NCI-H526 treated with DMSO at 0.1 percent for 48 hours (cell line): Measurements from ENCODE around the gene MAGOHB.
"Not testable (repeated sequence)": the region's sequence is repeated elsewhere in the genome, so short reads cannot be mapped to it uniquely, and the experiment has no call there.

Source experiments
- DNase-seq: peaks from one replicate; lab custom pipeline; 2025; lab: John Stamatoyannopoulos, UW

MAGOHB gene

GRCh38 chr12:10612110-10612509 is 1.3 kb downstream of the MAGOHB start:
- no peak for DNase-seq

DNA sequence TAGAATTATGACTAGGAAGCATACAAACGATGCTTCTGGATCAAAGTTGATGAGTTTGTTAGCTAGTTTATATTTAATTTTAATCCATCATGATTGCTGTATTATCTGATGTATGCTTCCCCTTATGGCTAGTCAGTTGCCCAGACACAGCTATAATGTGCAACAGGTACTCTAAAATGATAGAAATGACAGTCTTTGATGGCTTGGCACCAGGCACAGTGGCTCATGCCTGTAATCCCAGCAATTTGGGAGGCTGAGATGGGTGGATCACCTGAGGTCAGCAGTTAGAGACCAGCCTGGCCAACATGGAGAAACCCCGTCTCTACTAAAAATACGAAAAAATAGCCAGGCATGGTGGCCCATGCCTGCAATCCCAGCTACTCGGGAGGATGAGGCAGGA is 2.2 kb downstream of the MAGOHB start:
- not testable (repeated sequence) for DNase-seq

- no peak for DNase-seq
These were observed 3.2 kb downstream of the MAGOHB start for GRCh38 chr12:10610188-10610587.

GRCh38 chr12:10607885-10608458 is 5.4 kb downstream of the MAGOHB start:
- no peak for DNase-seq

DNA sequence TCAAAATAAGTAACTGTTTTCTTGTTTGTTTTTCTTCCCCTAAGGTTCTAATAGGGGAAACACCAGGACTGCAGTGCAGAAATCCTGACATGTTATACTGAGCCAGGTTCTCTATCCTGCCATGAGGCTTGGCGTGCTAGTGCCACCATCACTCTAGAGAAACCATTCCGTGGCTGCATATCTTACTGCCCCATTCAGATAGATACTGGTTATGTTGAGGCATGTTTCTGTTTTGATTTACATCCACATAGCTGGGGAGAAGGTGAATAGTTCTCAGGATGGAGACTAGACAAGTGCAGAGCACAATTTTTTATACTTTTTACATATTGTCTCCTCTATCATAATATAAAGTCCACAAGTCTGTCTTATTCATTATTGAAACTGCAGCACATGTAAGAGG is 11.5 kb downstream of the MAGOHB start:
- DNase-seq: no peak

- DNase-seq: no peak
These were observed 12.4 kb downstream of the MAGOHB start for GRCh38 chr12:10600988-10601387.

DNA sequence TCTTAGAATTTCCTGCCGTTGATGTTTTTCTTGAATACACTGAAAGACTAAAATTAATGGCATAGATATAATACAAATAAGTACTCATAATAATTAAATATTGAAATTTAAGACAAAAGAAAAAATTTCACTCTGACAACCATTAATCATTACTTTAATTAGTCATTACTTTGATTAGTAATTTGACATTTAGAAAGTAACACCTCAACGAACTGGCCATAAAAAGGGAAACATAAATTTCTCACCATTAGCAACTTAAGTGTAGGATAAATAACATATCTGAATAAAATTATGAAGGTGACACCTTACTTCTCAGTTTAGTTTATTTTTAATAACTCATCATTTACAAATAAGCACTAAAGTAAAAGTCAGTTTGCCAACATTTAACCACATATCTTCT is 17.5 kb downstream of the MAGOHB start:
- no peak for DNase-seq

DNA sequence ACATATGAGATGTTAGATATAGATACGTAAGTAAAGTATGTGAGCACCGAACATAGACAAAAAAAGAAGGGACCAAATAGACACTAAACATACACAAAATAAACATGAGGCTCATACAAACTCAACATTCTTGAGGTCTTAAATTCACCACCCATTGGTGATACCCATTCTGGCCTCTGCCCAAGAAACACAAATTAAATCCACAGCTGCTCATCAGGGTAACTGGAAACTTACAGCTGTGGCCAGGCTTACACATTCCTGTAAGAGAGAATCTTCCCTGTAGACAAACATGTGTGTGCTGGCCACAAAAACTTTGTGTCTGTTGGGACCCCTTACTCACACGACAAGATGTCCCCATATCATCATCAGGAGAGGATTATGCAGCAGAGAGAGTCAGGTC is 22.4 kb downstream of the MAGOHB start:
- DNase-seq: no peak

GRCh38 chr12:10584415-10584814 is 29.0 kb downstream of the MAGOHB start:
- no peak for DNase-seq

DNA sequence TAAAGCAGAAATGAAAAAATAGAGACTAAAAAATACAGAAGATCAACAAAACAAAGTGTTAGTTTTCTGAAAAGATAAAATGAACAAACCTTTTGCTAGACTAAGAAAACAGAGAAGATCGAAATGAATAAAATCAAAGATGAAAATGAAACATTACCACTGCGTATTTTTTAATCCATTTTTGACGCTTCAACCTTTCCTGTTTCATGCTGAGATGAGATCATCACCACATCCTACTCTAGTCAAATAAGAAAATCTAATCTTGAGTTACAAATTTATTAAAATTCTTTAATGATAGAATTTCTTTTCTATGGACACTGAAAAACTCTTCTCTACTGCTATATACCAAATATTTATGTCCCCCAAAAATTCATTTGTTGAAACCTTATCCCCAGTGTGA is 30.7 kb downstream of the MAGOHB start:
- DNase-seq: no peak

DNA sequence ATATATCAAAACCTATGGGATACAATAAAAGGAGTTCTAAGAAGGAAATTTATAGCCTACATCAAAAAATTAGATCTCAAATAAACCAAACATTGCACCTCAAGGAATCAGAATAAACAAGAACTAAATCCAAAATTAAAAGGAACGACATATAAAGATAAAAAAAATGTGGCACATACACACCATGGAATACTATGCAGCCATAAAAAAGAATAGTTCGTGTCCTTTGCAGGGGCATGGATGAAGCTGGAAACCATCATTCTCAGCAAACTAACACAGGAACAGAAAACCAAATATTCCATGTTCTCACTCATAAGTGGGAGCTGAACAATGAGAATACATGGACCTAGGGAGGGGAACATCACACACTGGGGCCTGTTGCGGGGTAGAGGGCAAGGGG is 31.3 kb downstream of the MAGOHB start:
- DNase-seq: not testable (repeated sequence)

- no peak for DNase-seq
These were observed 39.1 kb downstream of the MAGOHB start for GRCh38 chr12:10574307-10574706.

- not testable (repeated sequence) for DNase-seq
These were observed 41.4 kb downstream of the MAGOHB start for GRCh38 chr12:10572021-10572490.

- no peak for DNase-seq
These were observed 42.3 kb downstream of the MAGOHB start for GRCh38 chr12:10571141-10571540.

DNA sequence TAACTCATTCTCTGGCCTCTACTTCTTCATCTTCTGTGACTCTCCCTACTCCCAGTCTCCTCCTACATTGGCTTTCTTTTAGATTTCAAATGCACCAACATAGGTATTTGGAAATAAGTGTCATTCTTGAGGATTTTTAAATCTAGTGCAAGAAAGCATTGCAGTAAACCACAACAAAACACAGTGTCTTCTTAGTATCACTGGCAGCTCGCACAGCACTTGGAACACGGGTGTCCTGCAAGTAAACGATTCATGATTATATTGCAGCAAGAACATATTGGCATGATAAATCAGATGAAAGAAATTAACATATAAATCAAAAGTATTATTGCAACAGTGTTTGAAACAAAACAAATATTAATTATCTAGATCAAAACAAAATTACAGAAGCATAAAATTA is 45.6 kb downstream of the MAGOHB start:
- no peak for DNase-seq

GRCh38 chr12:10563966-10564365 is 49.4 kb downstream of the MAGOHB start:
- DNase-seq: no peak

DNA sequence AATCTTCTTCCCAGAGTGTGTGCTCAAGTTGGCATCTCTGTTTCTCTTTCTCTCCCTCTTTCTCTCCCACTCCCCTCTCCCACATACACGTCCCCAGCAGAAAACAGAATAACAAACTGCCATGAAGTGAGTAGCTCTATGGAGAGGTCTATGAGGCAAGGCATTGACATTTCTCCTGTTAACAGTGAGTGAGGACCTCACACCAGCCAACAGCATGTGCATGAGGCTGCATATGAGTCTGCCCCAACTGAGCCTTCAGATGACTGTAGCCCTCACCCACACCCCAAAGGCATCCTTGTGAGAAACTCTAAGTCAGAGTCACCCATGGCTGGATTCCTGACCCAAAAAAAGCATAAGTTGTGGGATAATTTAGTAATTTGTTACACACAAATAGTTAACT is 50.4 kb downstream of the MAGOHB start:
- DNase-seq: no peak

DNA sequence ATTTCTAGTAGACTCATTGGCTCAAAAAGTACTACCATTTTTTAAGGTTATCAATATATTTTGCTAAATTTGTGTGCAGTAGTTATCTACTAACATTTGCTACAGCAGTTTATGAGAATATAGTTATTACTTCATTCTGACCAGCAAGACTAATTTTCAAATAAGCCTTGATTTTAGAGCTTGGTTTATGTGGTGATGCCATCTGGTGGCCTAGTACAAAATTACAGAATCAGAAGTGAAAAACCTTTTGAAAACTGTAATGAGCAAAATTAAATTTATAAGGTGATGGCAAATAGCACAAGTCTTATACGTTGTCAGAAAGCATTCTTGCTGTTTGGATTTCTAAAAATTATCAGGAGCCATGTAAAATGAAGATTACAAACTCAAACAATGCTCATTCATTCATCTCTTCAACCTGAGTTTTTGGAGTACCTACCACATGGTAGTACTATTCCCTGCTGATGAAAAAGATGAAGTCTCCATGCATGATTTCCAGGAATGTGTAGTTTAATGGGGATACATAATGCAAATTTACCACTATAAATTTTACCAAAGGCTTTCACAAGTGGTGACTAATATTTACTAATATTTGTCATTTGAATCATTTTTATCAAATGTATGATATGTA is 51.0 kb downstream of the MAGOHB start:
- peak; percentile 12 for DNase-seq

DNA sequence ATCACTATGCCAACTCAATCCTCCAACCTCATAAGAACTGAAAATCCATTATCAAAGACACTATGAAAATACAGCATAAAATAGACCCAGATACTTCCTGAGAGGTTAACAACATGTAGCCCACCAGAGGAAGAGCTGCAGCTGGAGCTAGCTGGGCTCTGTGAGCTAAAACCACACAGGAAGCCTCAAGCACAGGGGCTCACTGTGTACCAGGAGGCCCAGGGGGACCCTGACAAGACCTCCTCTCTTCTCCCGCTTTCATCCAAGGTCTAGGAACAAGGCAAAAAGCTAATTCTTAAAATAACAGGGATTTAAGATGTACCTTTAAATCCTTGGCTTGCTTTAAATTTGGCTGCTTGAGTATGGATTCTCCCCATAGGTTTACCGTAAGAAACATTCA is 54.2 kb downstream of the MAGOHB start:
- DNase-seq: no peak

- DNase-seq: no peak
These were observed 54.6 kb downstream of the MAGOHB start for GRCh38 chr12:10558789-10559188.

GRCh38 chr12:10558301-10558700 is 55.1 kb downstream of the MAGOHB start:
- no peak for DNase-seq

GRCh38 chr12:10557766-10558165 is 55.6 kb downstream of the MAGOHB start:
- peak; percentile 49 for DNase-seq

GRCh38 chr12:10557329-10557728 is 56.1 kb downstream of the MAGOHB start:
- DNase-seq: no peak
